22Rv1 (cell line): ENCODE data around the gene ZNF341.

ENCODE experiments used
- H3K27ac ChIP-seq: fragments of 450-650 bp; 2 replicates; pipeline ENCODE4 v1.5.1; 2017
- CTCF ChIP-seq: fragments of 450-650 bp; IDR thresholded peaks from 2 replicates; pipeline ENCODE4 v1.5.1; 2017; ENCODE audit warnings: mild to moderate bottlenecking
- ZFX ChIP-seq: fragments of 450-650 bp; IDR thresholded peaks from 2 replicates; pipeline ENCODE4 v1.6.1; 2017; ENCODE audit warnings: antibody characterized with exemption, borderline replicate concordance

Gene ZNF341

GRCh38 chr20:33826270-33826897 is 94.6 kb downstream of the ZNF341 start:
- no peak overlapping the region for H3K27ac ChIP-seq
- TF ChIP-seq ZFX (no peak), CTCF (no peak)

- TF ChIP-seq CTCF = no peak
- no peak for TF ChIP-seq ZFX
- no peak overlapping the region for H3K27ac ChIP-seq
Observed at GRCh38 chr20:33827109-33827508, 95.3 kb downstream of the ZNF341 start.

- TF ChIP-seq ZFX (no peak), CTCF (no peak)
- no peak overlapping the region for H3K27ac ChIP-seq
Observed at GRCh38 chr20:33827634-33828325, 96.0 kb downstream of the ZNF341 start.

GRCh38 chr20:33828326-33828844 is 96.6 kb downstream of the ZNF341 start:
- TF ChIP-seq CTCF (no peak), ZFX (no peak)
- no peak overlapping the region for H3K27ac ChIP-seq

- H3K27ac ChIP-seq = no peak overlapping the region
Observed at GRCh38 chr20:33828967-33829560, 97.3 kb downstream of the ZNF341 start.

GRCh38 chr20:33829636-33830035 is 97.8 kb downstream of the ZNF341 start:
- TF ChIP-seq ZFX = no peak
- TF ChIP-seq CTCF = no peak
- no peak overlapping the region for H3K27ac ChIP-seq

More at GRCh38 chr20:33828967-33829560, 97.3 kb downstream of the ZNF341 start:
- no peak for TF ChIP-seq ZFX
- no peak for TF ChIP-seq CTCF

GRCh38 chr20:33830371-33830770 is 98.6 kb downstream of the ZNF341 start:
- TF ChIP-seq ZFX (no peak), CTCF (no peak)
- no peak overlapping the region for H3K27ac ChIP-seq
